NCI-H2081 (cell line): ENCODE measurements around the gene CLMP.
A peak's percentile ranks its signal among the peaks of the same experiment; 100 is the strongest.
"Not testable (repeated sequence)": the region's sequence is repeated elsewhere in the genome, so short reads cannot be mapped to it uniquely, and the experiment has no call there.

Experiments
- DNase-seq, 2 experiments: peaks; one replicate each; lab custom pipeline; 2025; lab: John Stamatoyannopoulos, UW

Gene CLMP

GRCh38 chr11:123132881-123133280 is 62.2 kb downstream of the CLMP start:
- DNase-seq, result no peak

GRCh38 chr11:123132034-123132766 is 62.8 kb downstream of the CLMP start:
- DNase-seq, result not testable (repeated sequence)

- no peak for DNase-seq
Measured at GRCh38 chr11:123129920-123130319, 65.1 kb downstream of the CLMP start.

- DNase-seq, result no peak
Measured at GRCh38 chr11:123125169-123125568, 69.9 kb downstream of the CLMP start.

GRCh38 chr11:123122852-123123251 is 72.2 kb downstream of the CLMP start:
- DNase-seq, result no peak

- DNase-seq, result no peak
Measured at GRCh38 chr11:123122341-123122740, 72.7 kb downstream of the CLMP start.

GRCh38 chr11:123116486-123116885 is 78.6 kb downstream of the CLMP start:
- no peak for DNase-seq

- peak; percentile 65 to 69 for DNase-seq
Measured at GRCh38 chr11:123111465-123111864, 83.6 kb downstream of the CLMP start.

GRCh38 chr11:123110397-123110796 is 84.7 kb downstream of the CLMP start:
- DNase-seq, result no peak

- DNase-seq, result no peak
Measured at GRCh38 chr11:123107945-123108495, 87.0 kb downstream of the CLMP start.

- no peak for DNase-seq
Measured at GRCh38 chr11:123104697-123105096, 90.4 kb downstream of the CLMP start.

- DNase-seq, result peak; percentile 90 to 97
Measured at GRCh38 chr11:123103326-123103980, 91.6 kb downstream of the CLMP start.

GRCh38 chr11:123100379-123101085 is 94.5 kb downstream of the CLMP start:
- DNase-seq, result peak; percentile 31 to 70

GRCh38 chr11:123098990-123099389 is 96.1 kb downstream of the CLMP start:
- no peak for DNase-seq

- no peak for DNase-seq
Measured at GRCh38 chr11:123093739-123094138, 101.3 kb downstream of the CLMP start.

GRCh38 chr11:123091506-123091905 is 103.5 kb downstream of the CLMP start:
- DNase-seq, result no peak

- not testable (repeated sequence) for DNase-seq
Measured at GRCh38 chr11:123090168-123090567, 104.9 kb downstream of the CLMP start.

GRCh38 chr11:123088896-123089295 is 106.2 kb downstream of the CLMP start:
- DNase-seq, result not testable (repeated sequence)

- not testable (repeated sequence) for DNase-seq
Measured at GRCh38 chr11:123087657-123088056, 107.4 kb downstream of the CLMP start.

GRCh38 chr11:123086305-123086704 is 108.7 kb downstream of the CLMP start:
- DNase-seq, result no peak

GRCh38 chr11:123085497-123085896 is 109.6 kb downstream of the CLMP start:
- no peak for DNase-seq

GRCh38 chr11:123084454-123084853 is 110.6 kb downstream of the CLMP start:
- no peak for DNase-seq

- peak; percentile 25 to 58 for DNase-seq
Measured at GRCh38 chr11:123083623-123084029, 111.4 kb downstream of the CLMP start.
